GM12892 (cell line): ENCODE measurements around the gene MYPOP.

Experiments
- POLR2A ChIP-seq: IDR thresholded peaks from 2 replicates; pipeline ENCODE4 v1.6.1; 2011; ENCODE audit warnings: low read depth, low read length, control low read depth
- POLR2AphosphoS5 ChIP-seq: IDR thresholded peaks from 2 replicates; pipeline ENCODE4 v1.6.1; 2011; ENCODE audit warnings: low read depth, low read length, control low read depth
- TAF1 ChIP-seq: IDR thresholded peaks from 2 replicates; pipeline ENCODE4 v1.6.1; 2011; ENCODE audit warnings: low read depth, mild to moderate bottlenecking, control low read depth, low read length, borderline replicate concordance

DNA sequence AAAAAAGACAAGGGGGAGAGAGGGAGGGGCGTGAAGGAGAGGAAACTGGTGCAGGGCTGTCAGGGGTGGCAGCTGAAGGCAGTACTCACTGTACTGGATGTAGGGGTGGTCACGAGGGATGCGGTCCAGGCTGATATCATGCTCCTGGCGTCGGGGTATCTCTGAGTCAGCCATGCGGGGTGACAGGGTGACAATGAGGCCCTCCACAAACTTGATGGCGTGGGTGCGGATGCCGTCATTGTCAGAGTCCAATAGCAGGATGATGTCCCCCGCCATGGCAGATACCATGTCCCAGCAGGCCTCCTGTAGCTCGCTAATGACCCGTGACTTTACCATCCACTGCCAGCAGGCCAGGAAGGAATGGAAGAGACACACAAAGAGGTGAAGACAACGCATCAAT is 54.8 kb downstream of the MYPOP start:
- TF ChIP-seq POLR2AphosphoS5 (no peak), POLR2A (no peak), TAF1 (no peak)
